Upper lobe of left lung (tissue), 4 donors: ENCODE measurements around the gene AZGP1.

Experiments used
- POLR2A ChIP-seq, 4 donors: fragments of 450-650 bp; IDR thresholded peaks; one replicate each; pipeline ENCODE4 v1.5.1; 2016 to 2017; ENCODE audit warnings: antibody characterized with exemption in 4 of 4, mild to moderate bottlenecking in 2 of 4
- POLR2AphosphoS5 ChIP-seq, 2 donors: sonication (generic); formaldehyde crosslinking; IDR thresholded peaks; one replicate each; pipeline ENCODE4 v1.5.1; 2017; ENCODE audit warnings: antibody characterized with exemption in 2 of 2
- TF ChIP-seq, protein P1 (sequence below), 6 experiments: fragments of 450-650 bp in 4 of 6; fragments of 200-600 bp in 2 of 6; sonication (generic) in 2 of 6; IDR thresholded peaks; one replicate each; pipeline ENCODE4 v1.5.1; 2016 to 2019; ENCODE audit warnings: antibody characterized with exemption in 6 of 6

DNA sequence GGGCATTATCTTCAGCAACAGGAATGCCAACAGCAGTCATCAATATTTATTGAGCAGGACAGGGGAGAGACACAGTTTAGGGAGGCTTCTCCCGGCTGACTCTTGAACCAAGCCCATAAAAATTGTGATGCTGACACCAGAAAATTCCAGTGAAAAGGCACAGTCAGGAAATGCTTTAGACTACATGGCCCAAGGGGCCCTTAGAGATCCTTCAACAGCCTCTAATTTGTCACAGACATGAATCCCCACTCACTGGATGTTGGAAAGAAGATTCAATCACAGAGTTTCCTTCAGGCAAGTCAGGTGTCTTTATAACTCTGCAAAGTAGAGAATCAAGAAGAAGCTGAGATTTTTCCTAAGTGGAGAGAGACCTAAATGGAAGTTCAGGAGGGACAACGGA, 47.6 kb downstream of the AZGP1 start:
- TF ChIP-seq, protein P1, sequence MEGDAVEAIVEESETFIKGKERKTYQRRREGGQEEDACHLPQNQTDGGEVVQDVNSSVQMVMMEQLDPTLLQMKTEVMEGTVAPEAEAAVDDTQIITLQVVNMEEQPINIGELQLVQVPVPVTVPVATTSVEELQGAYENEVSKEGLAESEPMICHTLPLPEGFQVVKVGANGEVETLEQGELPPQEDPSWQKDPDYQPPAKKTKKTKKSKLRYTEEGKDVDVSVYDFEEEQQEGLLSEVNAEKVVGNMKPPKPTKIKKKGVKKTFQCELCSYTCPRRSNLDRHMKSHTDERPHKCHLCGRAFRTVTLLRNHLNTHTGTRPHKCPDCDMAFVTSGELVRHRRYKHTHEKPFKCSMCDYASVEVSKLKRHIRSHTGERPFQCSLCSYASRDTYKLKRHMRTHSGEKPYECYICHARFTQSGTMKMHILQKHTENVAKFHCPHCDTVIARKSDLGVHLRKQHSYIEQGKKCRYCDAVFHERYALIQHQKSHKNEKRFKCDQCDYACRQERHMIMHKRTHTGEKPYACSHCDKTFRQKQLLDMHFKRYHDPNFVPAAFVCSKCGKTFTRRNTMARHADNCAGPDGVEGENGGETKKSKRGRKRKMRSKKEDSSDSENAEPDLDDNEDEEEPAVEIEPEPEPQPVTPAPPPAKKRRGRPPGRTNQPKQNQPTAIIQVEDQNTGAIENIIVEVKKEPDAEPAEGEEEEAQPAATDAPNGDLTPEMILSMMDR (IDR thresholded peaks at IDR 0.05) = no peak
- TF ChIP-seq POLR2AphosphoS5 (IDR thresholded peaks at IDR 0.05) (no peak), POLR2A (IDR thresholded peaks at IDR 0.05) (no peak)
